ENCODE data around the gene FNDC11. TPM values are rescaled to one million over a fixed set of nuclear protein-coding genes. Genes with fewer than 3 reads are reported as not detected.

FNDC11 gene
- total RNA-seq, 1 experiment from 2014 or later: 2.5 TPM

- no peak overlapping the region for H2AK5ac ChIP-seq (ENCODE audit: insufficient read length, low read length)
- H3K79me2 ChIP-seq (ENCODE audit: insufficient read depth, low read length): no peaks in the 10 kb centered on the region
- H2BK120ac ChIP-seq (ENCODE audit: low read depth, low read length, poor library complexity, severe bottlenecking): no peak overlapping the region
- H3T11ph ChIP-seq (ENCODE audit: low read length): no peak overlapping the region
- no peak overlapping the region for H3K4me3 Mint-ChIP-seq
- WGBS (ENCODE audit: extremely low coverage, insufficient read length, low lambda C conversion rate): no CpG with 5 or more reads among the region's 11 CpGs
- no peaks in the 10 kb centered on the region for H3K27me3 ChIP-seq (ENCODE audit: insufficient read depth, low read length)
- H3K27me3 Mint-ChIP-seq (ENCODE audit: low read depth): no peaks in the 10 kb centered on the region
- H4K5ac ChIP-seq (ENCODE audit: insufficient read length, low read depth, low read length): no peak overlapping the region
- DNase-seq: no peak
- no peak overlapping the region for H3K4me2 ChIP-seq (ENCODE audit: insufficient read depth, insufficient read length, low read length)
- H3K9me3 Mint-ChIP-seq: no peaks in the 10 kb centered on the region
- no peak overlapping the region for H3K9ac ChIP-seq (ENCODE audit: extremely low read depth, insufficient read length, low read length)
- H3K18ac ChIP-seq (ENCODE audit: insufficient read length, low read depth, low read length): no peak overlapping the region
- peaks cover 22 to 40% of the 10 kb centered on the region in 2 experiments for H3K4me1 Mint-ChIP-seq
- no peak overlapping the region for H2AFZ ChIP-seq (ENCODE audit: low read length)
- peaks cover 3% of the 10 kb centered on the region for H4K20me1 ChIP-seq (ENCODE audit: control insufficient read depth, insufficient read depth, insufficient read length)
- no peak overlapping the region for H2BK20ac ChIP-seq (ENCODE audit: low read depth, low read length, poor library complexity, severe bottlenecking)
- H3K14ac ChIP-seq (ENCODE audit: insufficient read depth, low read length): no peak overlapping the region
- no peak overlapping the region for H2BK5ac ChIP-seq (ENCODE audit: insufficient read length, low read length)
- TF ChIP-seq CTCF (conservative IDR thresholded peaks at IDR 0.05): no peak
- H2BK12ac ChIP-seq (ENCODE audit: insufficient read length, low read depth, low read length): no peak overlapping the region
- H3K27ac Mint-ChIP-seq: no peak overlapping the region
- H3K9me3 ChIP-seq (ENCODE audit: control insufficient read depth, low read depth, low read length): no peaks in the 10 kb centered on the region
- H3K23me2 ChIP-seq (ENCODE audit: insufficient read length, low read depth, low read length, poor library complexity, severe bottlenecking): peaks cover 4% of the 10 kb centered on the region
- H3K36me3 Mint-ChIP-seq (ENCODE audit: insufficient read depth in 1 of 3, low read depth in 3 of 3): no peaks in the 10 kb centered on the region; a peak in 1 of 7 replicates
- no peak overlapping the region for H3K23ac ChIP-seq (ENCODE audit: insufficient read length, low read depth, low read length)
- no peak overlapping the region for H3K56ac ChIP-seq (ENCODE audit: insufficient read length, low read depth, low read length)
- no peak overlapping the region for H2BK15ac ChIP-seq (ENCODE audit: low read depth, low read length)
- no peaks in the 10 kb centered on the region for H3K79me1 ChIP-seq (ENCODE audit: insufficient read depth, low read depth, low read length, poor library complexity, severe bottlenecking)
- no peak overlapping the region for H4K91ac ChIP-seq (ENCODE audit: insufficient read length, low read depth, low read length)
- no peak overlapping the region for H3K4ac ChIP-seq (ENCODE audit: low read depth, low read length)
- H3K27ac ChIP-seq (ENCODE audit: insufficient read length, low read depth, low read length): no peak overlapping the region
- no peaks in the 10 kb centered on the region; the same call in 1 of the 2 replicates for H3K4me1 ChIP-seq (ENCODE audit: insufficient read depth, low read length)
- no peak overlapping the region for H4K8ac ChIP-seq (replicated peaks; ENCODE audit: insufficient read length, low read depth, low read length)
These were observed 5.4 kb upstream of the FNDC11 start for GRCh38 chr20:63548542-63548941.
